ENCODE measurements around the gene SHC4. TPM values are rescaled to one million over a fixed set of nuclear protein-coding genes. Genes with fewer than 3 reads are reported as not detected.

Gene SHC4
- total and polyA plus RNA-seq, 9 of the 15 experiments (the other 6 are each of a cell fraction or from before 2014, with no cell fraction given): 0.43 to 1.2 (median 0.67) TPM

DNA sequence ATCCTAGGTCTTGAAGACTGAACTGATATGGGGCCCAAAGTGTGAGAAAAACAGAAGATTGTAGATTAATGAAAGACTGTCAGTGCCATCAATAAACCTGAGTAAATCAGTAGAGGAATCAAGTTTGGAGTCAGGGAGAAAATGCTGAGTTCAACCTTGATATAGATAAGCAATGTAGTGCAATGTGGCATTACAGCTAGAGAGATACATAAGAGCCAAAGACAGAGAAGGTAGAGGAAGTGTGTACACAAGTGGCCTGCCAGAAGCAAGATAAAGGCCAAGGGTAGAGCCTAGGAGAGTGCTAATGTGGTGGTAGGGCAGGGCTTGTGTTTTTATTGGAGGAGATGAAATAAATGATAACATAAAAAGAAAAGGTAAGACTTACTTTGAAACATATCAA is 111.8 kb downstream of the SHC4 start (continued):
- TF ChIP-seq, protein P1, sequence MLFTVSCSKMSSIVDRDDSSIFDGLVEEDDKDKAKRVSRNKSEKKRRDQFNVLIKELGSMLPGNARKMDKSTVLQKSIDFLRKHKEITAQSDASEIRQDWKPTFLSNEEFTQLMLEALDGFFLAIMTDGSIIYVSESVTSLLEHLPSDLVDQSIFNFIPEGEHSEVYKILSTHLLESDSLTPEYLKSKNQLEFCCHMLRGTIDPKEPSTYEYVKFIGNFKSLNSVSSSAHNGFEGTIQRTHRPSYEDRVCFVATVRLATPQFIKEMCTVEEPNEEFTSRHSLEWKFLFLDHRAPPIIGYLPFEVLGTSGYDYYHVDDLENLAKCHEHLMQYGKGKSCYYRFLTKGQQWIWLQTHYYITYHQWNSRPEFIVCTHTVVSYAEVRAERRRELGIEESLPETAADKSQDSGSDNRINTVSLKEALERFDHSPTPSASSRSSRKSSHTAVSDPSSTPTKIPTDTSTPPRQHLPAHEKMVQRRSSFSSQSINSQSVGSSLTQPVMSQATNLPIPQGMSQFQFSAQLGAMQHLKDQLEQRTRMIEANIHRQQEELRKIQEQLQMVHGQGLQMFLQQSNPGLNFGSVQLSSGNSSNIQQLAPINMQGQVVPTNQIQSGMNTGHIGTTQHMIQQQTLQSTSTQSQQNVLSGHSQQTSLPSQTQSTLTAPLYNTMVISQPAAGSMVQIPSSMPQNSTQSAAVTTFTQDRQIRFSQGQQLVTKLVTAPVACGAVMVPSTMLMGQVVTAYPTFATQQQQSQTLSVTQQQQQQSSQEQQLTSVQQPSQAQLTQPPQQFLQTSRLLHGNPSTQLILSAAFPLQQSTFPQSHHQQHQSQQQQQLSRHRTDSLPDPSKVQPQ (CRISPR knock-in tag; IDR thresholded peaks at IDR 0.05; ENCODE audit: borderline replicate concordance): no peak
- TF ChIP-seq RCOR1 (IDR thresholded peaks at IDR 0.05; ENCODE audit: borderline replicate concordance in 1 of 2, low read depth in 2 of 2, low read length in 2 of 2) (peak in 1 of 2 experiments; percentile 87; a peak in 2 of 4 replicates), ZNF184 (CRISPR knock-in tag; IDR thresholded peaks at IDR 0.05) (no peak), MAZ (CRISPR knock-in tag; conservative IDR thresholded peaks at IDR 0.05 in 1 of 2, IDR thresholded peaks at IDR 0.05 in 1 of 2) (no peak), ZBTB7A (IDR thresholded peaks at IDR 0.05; ENCODE audit: borderline replicate concordance, control insufficient read depth, low read depth, low read length) (no peak), CBFA2T2 (conservative IDR thresholded peaks at IDR 0.05) (peak; percentile 87), KLF16 (IDR thresholded peaks at IDR 0.05) (0 out of 2 replicates have a peak, but pooled peaks have one; percentile 51), LCOR (CRISPR knock-in tag; IDR thresholded peaks at IDR 0.05) (no peak), PHB2 (IDR thresholded peaks at IDR 0.05; ENCODE audit: low read depth) (peak; percentile 64; the same call in 1 of the 2 replicates), TBL1XR1 (IDR thresholded peaks at IDR 0.05; ENCODE audit: low read length in 2 of 2) (no peak), MAFK (IDR thresholded peaks at IDR 0.05; ENCODE audit: low read length) (0 out of 2 replicates have a peak, but pooled peaks have one; percentile 30), ZNF561 (CRISPR knock-in tag; conservative IDR thresholded peaks at IDR 0.05) (no peak), TEAD4 (IDR thresholded peaks at IDR 0.05; ENCODE audit: low read length) (peak; percentile 90), TEAD4 (CRISPR knock-in tag; IDR thresholded peaks at IDR 0.05; ENCODE audit: borderline replicate concordance) (no peak), SPI1 (IDR thresholded peaks at IDR 0.05; ENCODE audit: borderline replicate concordance, low read depth, low read length) (peak; percentile 36; the same call in 1 of the 2 replicates), U2AF1 (optimal IDR thresholded peaks at IDR 0.05; ENCODE audit: low read depth, low read length) (no peak), MTA3 (IDR thresholded peaks at IDR 0.05; ENCODE audit: borderline replicate concordance) (no peak), HLTF (IDR thresholded peaks at IDR 0.05) (no peak), ZNF277 (CRISPR knock-in tag; IDR thresholded peaks at IDR 0.05; ENCODE audit: borderline replicate concordance) (no peak), ZNF699 (CRISPR knock-in tag; IDR thresholded peaks at IDR 0.05; ENCODE audit: insufficient replicate concordance) (no peak), HMG20A (CRISPR knock-in tag; conservative IDR thresholded peaks at IDR 0.05) (no peak), HDAC2 (IDR thresholded peaks at IDR 0.05) (peak; percentile 89), HDAC1 (IDR thresholded peaks at IDR 0.05) (peak in 1 of 2 experiments; percentile 62; a peak in 1 of 4 replicates), THRB (CRISPR knock-in tag; conservative IDR thresholded peaks at IDR 0.05) (no peak), FOXK2 (conservative IDR thresholded peaks at IDR 0.05 in 1 of 2, IDR thresholded peaks at IDR 0.05 in 1 of 2; ENCODE audit: low read depth in 2 of 2) (peak; percentile 42 to 44; a peak in 1 of 4 replicates), ZKSCAN8 (CRISPR knock-in tag; IDR thresholded peaks at IDR 0.05) (no peak), TAL1 (IDR thresholded peaks at IDR 0.05) (peak; percentile 93)

Measured in K562 (cell line).